OCI-LY1 (cell line): ENCODE measurements around the gene LRRIQ3.

Experiments
- H2AFZ ChIP-seq: fragments of 200-600 bp; sonication (generic), shearing (Covaris generic); 2 replicates; pipeline ENCODE4 v1.6.0; 2014; ENCODE audit warnings: antibody characterized with exemption, mild to moderate bottlenecking, low read length
- H3F3A ChIP-seq: fragments of 200-600 bp; sonication (generic), shearing (Covaris generic); 2 replicates; pipeline ENCODE4 v1.6.0; 2014; ENCODE audit warnings: mild to moderate bottlenecking, antibody characterized with exemption, low read length, moderate library complexity; ENCODE audit not compliant: insufficient read depth
- H3K27ac ChIP-seq: fragments of 200-600 bp; sonication (generic); 2 replicates; pipeline ENCODE4 v1.5.1; 2014; ENCODE audit warnings: low read length, mixed run types, mild to moderate bottlenecking, low read depth; ENCODE audit not compliant: poor library complexity, severe bottlenecking
- H3K27me3 ChIP-seq: fragments of 200-600 bp; sonication (generic); 2 replicates; pipeline ENCODE4 v1.6.0; 2014; ENCODE audit warnings: antibody characterized with exemption, mild to moderate bottlenecking, low read length, moderate library complexity; ENCODE audit not compliant: insufficient read depth
- H3K36me3 ChIP-seq: fragments of 200-600 bp; sonication (generic); 2 replicates; pipeline ENCODE4 v1.6.1; 2014; ENCODE audit warnings: mild to moderate bottlenecking, antibody characterized with exemption, low read length, moderate library complexity, mixed read lengths; ENCODE audit not compliant: insufficient read depth
- H3K4me1 ChIP-seq: fragments of 200-600 bp; sonication (generic); 2 replicates; pipeline ENCODE4 v1.5.1; 2014; ENCODE audit warnings: mild to moderate bottlenecking, low read length, moderate library complexity; ENCODE audit not compliant: insufficient read depth, severe bottlenecking
- H3K4me2 ChIP-seq: fragments of 200-600 bp; sonication (generic), shearing (Covaris generic); 2 replicates; pipeline ENCODE4 v1.6.1; 2014; ENCODE audit warnings: low read length
- H3K4me3 ChIP-seq: fragments of 200-600 bp; sonication (generic); 2 replicates; pipeline ENCODE4 v1.5.1; 2014; ENCODE audit warnings: low read length, low read depth, mild to moderate bottlenecking, mixed read lengths; ENCODE audit not compliant: poor library complexity, severe bottlenecking
- H3K79me2 ChIP-seq: fragments of 200-600 bp; shearing (Covaris generic); 2 replicates; pipeline ENCODE4 v1.6.1; 2016; ENCODE audit warnings: mixed run types, low read length, mixed read lengths; ENCODE audit not compliant: insufficient read depth
- H3K9ac ChIP-seq: fragments of 200-600 bp; sonication (generic), shearing (Covaris generic); 2 replicates; pipeline ENCODE4 v1.6.1; 2014; ENCODE audit warnings: mild to moderate bottlenecking, low read length, mixed read lengths
- H3K9me2 ChIP-seq: fragments of 200-600 bp; sonication (generic), shearing (Covaris generic); 2 replicates; pipeline ENCODE4 v1.6.1; 2014; ENCODE audit warnings: low read depth, mild to moderate bottlenecking, low read length, mixed read lengths
- H3K9me3 ChIP-seq: fragments of 200-600 bp; shearing (Covaris generic); 2 replicates; pipeline ENCODE4 v1.6.1; 2014; ENCODE audit warnings: low read length, mixed read lengths
- H4K20me1 ChIP-seq: fragments of 200-600 bp; sonication (generic), shearing (Covaris generic); 2 replicates; pipeline ENCODE4 v1.6.0; 2016; ENCODE audit warnings: mild to moderate bottlenecking, low read length; ENCODE audit not compliant: insufficient read depth
- EZH2 ChIP-seq: fragments of 200-600 bp; sonication (generic), shearing (Covaris generic); IDR thresholded peaks from 2 replicates; pipeline ENCODE4 v1.8.0; 2017; ENCODE audit warnings: borderline replicate concordance, mixed run types, mild to moderate bottlenecking, antibody characterized with exemption, low read length, moderate library complexity, mixed read lengths
- TF ChIP-seq, protein P1 (sequence below): fragments of 200-600 bp; sonication (generic), shearing (Covaris generic); IDR thresholded peaks from 2 replicates; pipeline ENCODE4 v1.5.1; 2017; ENCODE audit warnings: mild to moderate bottlenecking, antibody characterized with exemption, low read length, moderate library complexity, mixed read lengths

LRRIQ3 gene

DNA sequence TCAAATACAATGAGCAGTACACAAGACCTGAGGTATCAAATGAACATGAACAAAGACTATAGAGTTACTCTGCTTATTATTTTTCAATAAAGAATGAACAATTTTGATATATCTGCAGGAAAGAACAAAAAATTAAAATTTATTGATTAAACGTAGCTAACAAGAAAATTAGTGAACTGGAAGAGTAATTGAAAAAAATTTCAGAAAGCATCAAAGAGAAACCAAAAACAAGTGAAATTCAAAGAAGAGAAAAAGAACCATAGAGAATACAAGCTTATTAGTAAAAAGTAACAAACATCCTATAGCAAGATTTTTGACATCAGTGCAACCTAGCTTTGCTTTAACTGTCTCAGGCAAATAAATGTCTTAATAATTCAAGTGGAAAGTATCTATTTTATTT lies 106.6 kb downstream of the LRRIQ3 start:
- Histone ChIP-seq H2AFZ (no peak overlapping the region), H3K9me2 (no peaks in the 10 kb centered on the region), H3K27me3 (no peaks in the 10 kb centered on the region), H3K79me2 (no peaks in the 10 kb centered on the region), H3K4me1 (no peaks in the 10 kb centered on the region), H3K9ac (no peak overlapping the region), H3K4me2 (no peak overlapping the region), H3F3A (no peaks in the 10 kb centered on the region), H3K36me3 (no peaks in the 10 kb centered on the region), H3K9me3 (no peaks in the 10 kb centered on the region), H3K27ac (no peak overlapping the region), H4K20me1 (no peaks in the 10 kb centered on the region), H3K4me3 (no peak overlapping the region)
- TF ChIP-seq EZH2, result no peak
- TF ChIP-seq, protein P1, sequence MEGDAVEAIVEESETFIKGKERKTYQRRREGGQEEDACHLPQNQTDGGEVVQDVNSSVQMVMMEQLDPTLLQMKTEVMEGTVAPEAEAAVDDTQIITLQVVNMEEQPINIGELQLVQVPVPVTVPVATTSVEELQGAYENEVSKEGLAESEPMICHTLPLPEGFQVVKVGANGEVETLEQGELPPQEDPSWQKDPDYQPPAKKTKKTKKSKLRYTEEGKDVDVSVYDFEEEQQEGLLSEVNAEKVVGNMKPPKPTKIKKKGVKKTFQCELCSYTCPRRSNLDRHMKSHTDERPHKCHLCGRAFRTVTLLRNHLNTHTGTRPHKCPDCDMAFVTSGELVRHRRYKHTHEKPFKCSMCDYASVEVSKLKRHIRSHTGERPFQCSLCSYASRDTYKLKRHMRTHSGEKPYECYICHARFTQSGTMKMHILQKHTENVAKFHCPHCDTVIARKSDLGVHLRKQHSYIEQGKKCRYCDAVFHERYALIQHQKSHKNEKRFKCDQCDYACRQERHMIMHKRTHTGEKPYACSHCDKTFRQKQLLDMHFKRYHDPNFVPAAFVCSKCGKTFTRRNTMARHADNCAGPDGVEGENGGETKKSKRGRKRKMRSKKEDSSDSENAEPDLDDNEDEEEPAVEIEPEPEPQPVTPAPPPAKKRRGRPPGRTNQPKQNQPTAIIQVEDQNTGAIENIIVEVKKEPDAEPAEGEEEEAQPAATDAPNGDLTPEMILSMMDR, result no peak

DNA sequence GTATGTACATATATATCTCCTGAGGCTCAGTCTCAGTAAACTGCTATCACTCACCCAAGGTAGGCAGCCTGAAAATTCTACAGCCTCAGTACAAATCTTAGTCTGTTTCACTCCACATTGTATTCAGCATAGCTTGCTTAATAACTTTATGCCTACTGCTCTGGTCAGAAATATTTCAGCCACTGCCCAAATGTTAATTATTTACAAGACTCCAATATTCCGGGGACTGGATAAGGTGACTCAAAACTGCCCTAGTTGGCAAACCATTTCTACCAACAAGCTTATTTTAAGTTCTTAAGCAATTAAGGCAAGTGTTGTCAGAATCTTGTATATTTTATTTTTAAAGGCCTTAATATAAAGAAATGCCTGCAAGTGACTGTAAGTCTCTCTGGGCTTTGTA lies 114.8 kb downstream of the LRRIQ3 start:
- Histone ChIP-seq H3K4me3 (no peak overlapping the region), H4K20me1 (no peaks in the 10 kb centered on the region), H3K36me3 (no peaks in the 10 kb centered on the region), H3F3A (no peaks in the 10 kb centered on the region), H3K4me1 (no peaks in the 10 kb centered on the region), H3K4me2 (no peak overlapping the region), H3K27ac (no peak overlapping the region), H3K27me3 (no peaks in the 10 kb centered on the region), H2AFZ (no peak overlapping the region), H3K9me2 (no peaks in the 10 kb centered on the region), H3K9me3 (no peaks in the 10 kb centered on the region), H3K9ac (no peak overlapping the region), H3K79me2 (no peaks in the 10 kb centered on the region)
- TF ChIP-seq EZH2, result no peak
- TF ChIP-seq, protein P1, result no peak

DNA sequence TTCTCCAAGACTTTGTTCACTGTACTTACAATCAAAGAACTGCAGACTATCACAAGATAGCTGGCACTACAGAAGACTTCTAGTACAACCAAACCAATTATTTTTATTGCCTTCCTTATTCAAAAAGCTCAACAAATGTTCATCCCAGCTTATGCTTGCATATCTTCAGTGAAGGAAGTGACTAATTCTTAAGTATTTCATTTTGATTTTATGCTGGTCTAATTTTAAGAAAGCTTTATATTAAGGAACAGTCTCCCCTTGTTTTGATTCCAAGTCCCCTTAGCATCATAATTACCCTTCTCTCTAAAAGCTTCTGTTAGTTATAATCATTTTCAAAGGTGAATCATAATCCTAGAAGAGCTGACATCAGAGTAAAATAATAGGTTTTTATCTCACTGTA lies 132.9 kb downstream of the LRRIQ3 start:
- H3K9me2 ChIP-seq, result no peaks in the 10 kb centered on the region
- no peaks in the 10 kb centered on the region for H3K4me1 ChIP-seq
- no peak overlapping the region for H2AFZ ChIP-seq
- no peak overlapping the region for H3K27ac ChIP-seq
- H3K79me2 ChIP-seq, result no peaks in the 10 kb centered on the region
- no peak overlapping the region for H3K9ac ChIP-seq
- H3K4me3 ChIP-seq, result no peak overlapping the region
- H4K20me1 ChIP-seq, result no peaks in the 10 kb centered on the region
- no peaks in the 10 kb centered on the region for H3F3A ChIP-seq
- TF ChIP-seq EZH2, result no peak
- TF ChIP-seq, protein P1, result no peak
- no peaks in the 10 kb centered on the region for H3K9me3 ChIP-seq
- no peaks in the 10 kb centered on the region for H3K36me3 ChIP-seq
- H3K27me3 ChIP-seq, result no peaks in the 10 kb centered on the region
- no peak overlapping the region for H3K4me2 ChIP-seq
